ENCODE measurements around the gene TMEM232. TPM values are rescaled to one million over a fixed set of nuclear protein-coding genes. Genes with fewer than 3 reads are reported as not detected.

Gene TMEM232
- total RNA-seq, 8 experiments from 2014 or later = 3.4 to 44.3 (median 5.6) TPM

- 0 to 100% (median 100%) methylated on average over 1 of the region's 1 CpG; no CpG with 5 or more reads in 3 of the 10 experiments for WGBS, 10 experiments
- Histone ChIP-seq H3K4me3 (no peak overlapping the region), H3K27ac (no peak overlapping the region), H3K4me1 (replicated peaks in 1 of 2) (no peaks in the 10 kb centered on the region)
- peak in 3 of 8 experiments; percentile 61 to 85 (median 78) for ATAC-seq (replicated peaks in 6 of 8)
- in situ Hi-C loops (cut with MboI; ENCODE audit: low pct_unique_long_range_greater_than_20kb in 2 of 9, low sequenced_read_pairs in 9 of 9, unreplicated experiment in 9 of 9) = no loop called here
Measured at GRCh38 chr5:110397281-110397680, 329.2 kb downstream of the TMEM232 start.

GRCh38 chr5:110386782-110387181 lies 339.7 kb downstream of the TMEM232 start:
- Histone ChIP-seq H3K27ac (no peak overlapping the region), H3K4me1 (replicated peaks in 1 of 2) (no peaks in the 10 kb centered on the region), H3K4me3 (no peak overlapping the region)
- in situ Hi-C loops (cut with MboI; ENCODE audit: low pct_unique_long_range_greater_than_20kb in 2 of 9, low sequenced_read_pairs in 9 of 9, unreplicated experiment in 9 of 9) = no loop called here
- ATAC-seq (replicated peaks in 6 of 8) = no peak

- ATAC-seq (replicated peaks in 6 of 8) = no peak
- in situ Hi-C loops (cut with MboI; ENCODE audit: low pct_unique_long_range_greater_than_20kb in 2 of 9, low sequenced_read_pairs in 9 of 9, unreplicated experiment in 9 of 9) = no loop called here
- Histone ChIP-seq H3K4me1 (replicated peaks in 1 of 2) (peaks cover 0 to 1% of the 10 kb centered on the region in 2 donors), H3K27ac (no peak overlapping the region), H3K4me3 (no peak overlapping the region)
Measured at GRCh38 chr5:110383231-110383630, 343.2 kb downstream of the TMEM232 start.

GRCh38 chr5:110377943-110378342 lies 348.5 kb downstream of the TMEM232 start:
- Histone ChIP-seq H3K4me1 (replicated peaks in 1 of 2) (peaks cover 12 to 23% of the 10 kb centered on the region in 2 donors), H3K27ac (no peak overlapping the region), H3K4me3 (no peak overlapping the region)
- in situ Hi-C loops (cut with MboI; ENCODE audit: low pct_unique_long_range_greater_than_20kb in 2 of 9, low sequenced_read_pairs in 9 of 9, unreplicated experiment in 9 of 9) = no loop called here
- 0 to 80% (median 50%) methylated on average over 1 of the region's 1 CpG; no CpG with 5 or more reads in 1 of the 10 experiments for WGBS, 10 experiments
- ATAC-seq (replicated peaks in 6 of 8) = peak in 7 of 8 experiments; percentile 56 to 90 (median 74)

GRCh38 chr5:110377361-110377760 lies 349.1 kb downstream of the TMEM232 start:
- peak in 2 of 8 experiments; percentile 80 to 83 for ATAC-seq (replicated peaks in 6 of 8)
- WGBS, 10 experiments = 33 to 100% (median 58%) methylated on average over 1 to 2 of the region's 2 CpGs; no CpG with 5 or more reads in 3 of the 10 experiments
- no peak overlapping the region for H3K27ac ChIP-seq
- H3K4me3 ChIP-seq = no peak overlapping the region
- in situ Hi-C loops (cut with MboI; ENCODE audit: low pct_unique_long_range_greater_than_20kb in 2 of 9, low sequenced_read_pairs in 9 of 9, unreplicated experiment in 9 of 9) = no loop called here
- peaks cover 12 to 23% of the 10 kb centered on the region in 2 donors for H3K4me1 ChIP-seq (replicated peaks in 1 of 2)

GRCh38 chr5:110376281-110376951 lies 350.1 kb downstream of the TMEM232 start:
- 0 to 28% (median 0%) methylated on average over 1 to 4 of the region's 4 CpGs; no CpG with 5 or more reads in 3 of the 10 experiments for WGBS, 10 experiments
- in situ Hi-C loops (cut with MboI; ENCODE audit: low pct_unique_long_range_greater_than_20kb in 2 of 9, low sequenced_read_pairs in 9 of 9, unreplicated experiment in 9 of 9) = no loop called here
- ATAC-seq (replicated peaks in 6 of 8) = peak in 5 of 8 experiments; percentile 65 to 84 (median 84)
- Histone ChIP-seq H3K27ac (no peak overlapping the region), H3K4me1 (replicated peaks in 1 of 2) (peaks cover 12 to 23% of the 10 kb centered on the region in 2 donors), H3K4me3 (no peak overlapping the region)

- in situ Hi-C loops (cut with MboI; ENCODE audit: low pct_unique_long_range_greater_than_20kb in 2 of 9, low sequenced_read_pairs in 9 of 9, unreplicated experiment in 9 of 9) = no loop called here
- WGBS, 10 experiments = 63 to 100% (median 96%) methylated on average over 1 to 3 of the region's 3 CpGs; no CpG with 5 or more reads in 2 of the 10 experiments
- Histone ChIP-seq H3K27ac (no peak overlapping the region), H3K4me1 (replicated peaks in 1 of 2) (peaks cover 5 to 10% of the 10 kb centered on the region in 2 donors), H3K4me3 (no peak overlapping the region)
- no peak for ATAC-seq (replicated peaks in 6 of 8)
Measured at GRCh38 chr5:110371725-110372041, 354.8 kb downstream of the TMEM232 start.

- in situ Hi-C loops (cut with MboI; ENCODE audit: low pct_unique_long_range_greater_than_20kb in 2 of 9, low sequenced_read_pairs in 9 of 9, unreplicated experiment in 9 of 9) = no loop called here
- Histone ChIP-seq H3K4me3 (no peak overlapping the region), H3K27ac (no peak overlapping the region), H3K4me1 (replicated peaks in 1 of 2) (peaks cover 4 to 6% of the 10 kb centered on the region in 2 donors)
- whole genome bisulfite sequencing, 10 experiments = 40 to 100% (median 58%) methylated on average over 1 of the region's 1 CpG; no CpG with 5 or more reads in 4 of the 10 experiments
- ATAC-seq (replicated peaks in 6 of 8) = no peak
Measured at GRCh38 chr5:110371011-110371724, 355.3 kb downstream of the TMEM232 start.

Other genes with a start within 250 kb of the TMEM232 start
- gene SLC25A46, start 12.3 kb upstream of the TMEM232 start, total RNA-seq = 10 to 100 TPM; 40.0 to 64.4 (median 48.0) TPM